ENCODE measurements around the gene TMEM248. TPM values are rescaled to one million over a fixed set of nuclear protein-coding genes. Genes with fewer than 3 reads are reported as not detected.

TMEM248 gene
- total and polyA plus RNA-seq, 2 of the 8 experiments (the other 6 are each of a cell fraction or from before 2014, with no cell fraction given), result 63.6 to 126 TPM

DNA sequence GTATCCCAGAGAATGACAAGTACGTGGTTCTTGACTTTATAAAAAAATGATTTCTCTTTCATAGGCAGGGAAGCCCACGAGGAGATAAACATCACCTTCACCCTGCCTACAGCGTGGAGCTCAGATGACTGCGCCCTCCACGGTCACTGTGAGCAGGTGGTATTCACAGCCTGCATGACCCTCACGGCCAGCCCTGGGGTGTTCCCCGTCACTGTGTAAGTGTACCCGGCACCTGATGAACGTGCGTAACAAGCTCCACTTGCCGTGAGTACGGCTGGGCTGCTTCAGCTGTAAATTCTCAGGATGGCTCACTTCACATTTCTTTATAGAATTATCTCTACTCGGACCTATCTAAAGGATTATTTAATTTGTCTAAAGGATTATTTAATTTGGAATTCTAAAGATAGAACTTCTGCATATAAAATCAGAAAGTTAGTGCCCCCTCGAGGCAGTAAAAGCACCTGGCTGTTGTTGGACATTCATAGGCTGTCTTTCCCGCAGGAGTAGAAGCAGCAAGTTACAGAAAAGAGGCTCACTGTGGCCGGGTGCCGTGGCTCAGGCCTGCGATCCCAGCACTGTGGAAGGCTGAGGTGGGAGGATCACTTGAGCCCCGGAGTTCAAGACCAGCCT is 27.6 kb downstream of the TMEM248 start (continued):
- TF ChIP-seq POLR2AphosphoS5 (IDR thresholded peaks at IDR 0.05; ENCODE audit: low read depth, low read length), result no peak
- no peak for TF ChIP-seq KDM4A (IDR thresholded peaks at IDR 0.05; ENCODE audit: low read depth, low read length, severe bottlenecking)

Measured in H1 (cell line).